Neural progenitor cell (in vitro differentiated cells): ENCODE data around the gene AP1M1.

Source experiments
- CTCF ChIP-seq: fragments of 200-600 bp; sonication (generic); IDR thresholded peaks from 2 replicates; pipeline ENCODE4 v1.5.1; 2017; ENCODE audit warnings: antibody characterized with exemption, mild to moderate bottlenecking
- EZH2phosphoT487 ChIP-seq: fragments of 200-600 bp; sonication (generic); IDR thresholded peaks from 2 replicates; pipeline ENCODE4 v1.6.1; 2017; ENCODE audit warnings: antibody characterized with exemption

- TF ChIP-seq CTCF (no peak), EZH2phosphoT487 (no peak)
Measured at GRCh38 chr19:16266586-16266942, 68.9 kb downstream of the AP1M1 start.
